ENCODE results near the gene CENPQ.

Gene CENPQ

DNA sequence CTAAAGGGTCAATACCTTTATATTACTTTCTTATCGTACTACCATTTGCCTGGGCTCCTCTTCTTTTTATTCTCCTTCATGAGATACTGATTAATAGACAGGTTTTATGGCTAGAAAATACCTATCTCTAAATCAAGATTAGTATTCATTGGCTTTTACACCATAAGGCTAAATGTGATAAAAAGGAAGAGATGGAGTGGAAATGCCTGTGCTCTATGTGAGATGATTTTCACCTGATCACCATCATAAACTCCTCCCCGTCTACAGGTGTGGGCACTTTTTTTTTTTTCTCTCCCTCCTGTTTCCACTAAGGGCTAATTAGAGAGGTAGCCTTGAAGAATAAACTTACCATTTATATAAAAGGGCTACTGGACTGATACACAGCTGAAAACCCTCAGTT, 36.5 kb downstream of the CENPQ start, which contains the start of gene GLYATL3:
Gene GLYATL3, plus strand, starts transcription at position 301 of the 400 bp plus-strand sequence. CDS start 12,068 bp downstream, outside the sequence.
- no peak within 1 kb of the TSS for H3K9ac ChIP-seq (ENCODE audit: low read depth, low read length)
- no peaks in the 10 kb centered on the region for H3K27me3 ChIP-seq (ENCODE audit: control insufficient read depth, insufficient read depth, low read length)
- no peak within 1 kb of the TSS for H3K4me3 ChIP-seq (ENCODE audit: low read depth, low read length)
- H3K36me3 ChIP-seq (ENCODE audit: control insufficient read depth, insufficient read depth, low read length), result peaks cover 3% of the 10 kb centered on the region; the same call in 1 of the 2 replicates
- H3K27ac ChIP-seq (ENCODE audit: low read depth, low read length), result no peak within 1 kb of the TSS
- H3K4me1 ChIP-seq (ENCODE audit: control insufficient read depth, insufficient read depth, low read length), result no peaks in the 10 kb centered on the region
- no peaks in the 10 kb centered on the region for H3K9me3 ChIP-seq (ENCODE audit: control insufficient read depth, insufficient read depth, low read length)

DNA sequence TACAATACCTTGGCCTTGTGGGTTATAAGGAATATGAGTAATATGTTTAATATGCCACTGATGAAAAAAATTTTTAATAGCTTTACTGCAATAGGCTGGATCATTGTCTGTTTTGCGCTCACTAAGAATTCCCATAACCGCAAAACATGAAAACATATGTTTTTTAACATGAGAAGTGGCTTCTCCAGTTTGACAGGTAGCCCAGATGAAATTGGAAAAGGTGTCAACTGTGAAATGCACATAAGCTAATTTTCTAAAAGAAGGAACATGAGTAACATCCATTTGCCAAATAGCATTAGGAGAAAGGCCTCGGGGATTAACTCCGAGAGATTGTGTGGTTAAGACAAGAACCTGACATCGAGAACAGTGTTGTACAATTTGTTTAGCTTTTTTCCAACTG, 41.5 kb downstream of the CENPQ start:
- Histone ChIP-seq H3K9ac (ENCODE audit: low read depth, low read length) (no peak overlapping the region), H3K9me3 (ENCODE audit: control insufficient read depth, insufficient read depth, low read length) (no peaks in the 10 kb centered on the region; the same call in 1 of the 2 replicates), H3K36me3 (ENCODE audit: control insufficient read depth, insufficient read depth, low read length) (no peaks in the 10 kb centered on the region), H3K4me3 (ENCODE audit: low read depth, low read length) (no peak overlapping the region), H3K4me1 (ENCODE audit: control insufficient read depth, insufficient read depth, low read length) (no peaks in the 10 kb centered on the region), H3K27ac (ENCODE audit: low read depth, low read length) (no peak overlapping the region), H3K27me3 (ENCODE audit: control insufficient read depth, insufficient read depth, low read length) (no peaks in the 10 kb centered on the region)

DNA sequence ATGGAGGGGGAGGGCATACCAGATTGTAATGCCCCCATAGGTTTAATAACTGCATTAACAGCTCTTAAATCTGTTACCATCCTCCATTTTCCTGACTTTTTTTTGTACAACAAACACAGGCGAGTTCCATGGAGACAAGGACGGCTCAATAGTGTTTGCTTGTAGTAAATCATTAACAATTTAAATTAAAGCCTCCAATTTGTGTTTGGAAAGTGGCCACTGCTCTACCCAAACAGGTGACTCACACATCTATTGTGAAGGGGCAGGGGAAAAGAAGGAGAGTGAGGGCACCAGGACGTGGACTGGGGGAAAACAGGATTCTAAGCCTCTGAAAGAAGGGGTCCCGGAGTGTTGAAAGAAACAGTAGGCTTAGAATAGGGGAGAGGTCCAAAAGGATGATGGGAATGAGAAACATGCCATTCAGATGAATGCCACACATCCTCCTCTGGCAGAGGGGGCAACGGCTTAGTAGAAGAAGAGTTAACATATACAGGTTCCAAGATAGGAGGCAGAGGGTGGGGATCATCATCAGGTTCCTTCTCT, 43.5 kb downstream of the CENPQ start:
- Histone ChIP-seq H3K4me1 (ENCODE audit: control insufficient read depth, insufficient read depth, low read length) (no peaks in the 10 kb centered on the region), H3K27me3 (ENCODE audit: control insufficient read depth, insufficient read depth, low read length) (no peaks in the 10 kb centered on the region), H3K9ac (ENCODE audit: low read depth, low read length) (no peak overlapping the region), H3K4me3 (ENCODE audit: low read depth, low read length) (no peak overlapping the region), H3K9me3 (ENCODE audit: control insufficient read depth, insufficient read depth, low read length) (no peaks in the 10 kb centered on the region; the same call in 1 of the 2 replicates), H3K27ac (ENCODE audit: low read depth, low read length) (no peak overlapping the region), H3K36me3 (ENCODE audit: control insufficient read depth, insufficient read depth, low read length) (no peaks in the 10 kb centered on the region)

GRCh38 chr6:49509342-49509741, 46.2 kb downstream of the CENPQ start:
- Histone ChIP-seq H3K4me1 (ENCODE audit: control insufficient read depth, insufficient read depth, low read length) (peaks cover 6% of the 10 kb centered on the region; the same call in 1 of the 2 replicates), H3K36me3 (ENCODE audit: control insufficient read depth, insufficient read depth, low read length) (no peaks in the 10 kb centered on the region), H3K9me3 (ENCODE audit: control insufficient read depth, insufficient read depth, low read length) (no peaks in the 10 kb centered on the region; the same call in 1 of the 2 replicates), H3K9ac (ENCODE audit: low read depth, low read length) (no peak overlapping the region), H3K27ac (ENCODE audit: low read depth, low read length) (no peak overlapping the region), H3K27me3 (ENCODE audit: control insufficient read depth, insufficient read depth, low read length) (no peaks in the 10 kb centered on the region), H3K4me3 (ENCODE audit: low read depth, low read length) (no peak overlapping the region)

- H3K36me3 ChIP-seq (ENCODE audit: control insufficient read depth, insufficient read depth, low read length), result no peaks in the 10 kb centered on the region
- H3K27ac ChIP-seq (ENCODE audit: low read depth, low read length), result no peak overlapping the region
- no peaks in the 10 kb centered on the region for H3K27me3 ChIP-seq (ENCODE audit: control insufficient read depth, insufficient read depth, low read length)
- H3K9me3 ChIP-seq (ENCODE audit: control insufficient read depth, insufficient read depth, low read length), result no peaks in the 10 kb centered on the region; the same call in 1 of the 2 replicates
- H3K4me3 ChIP-seq (ENCODE audit: low read depth, low read length), result no peak overlapping the region
- H3K9ac ChIP-seq (ENCODE audit: low read depth, low read length), result no peak overlapping the region
- H3K4me1 ChIP-seq (ENCODE audit: control insufficient read depth, insufficient read depth, low read length), result peaks cover 6% of the 10 kb centered on the region; the same call in 1 of the 2 replicates
Observed at GRCh38 chr6:49513153-49513989, 50.2 kb downstream of the CENPQ start.

GRCh38 chr6:49514571-49515484, 51.7 kb downstream of the CENPQ start:
- H3K4me3 ChIP-seq (ENCODE audit: low read depth, low read length), result no peak overlapping the region
- no peaks in the 10 kb centered on the region for H3K9me3 ChIP-seq (ENCODE audit: control insufficient read depth, insufficient read depth, low read length)
- no peaks in the 10 kb centered on the region for H3K27me3 ChIP-seq (ENCODE audit: control insufficient read depth, insufficient read depth, low read length)
- no peak overlapping the region for H3K9ac ChIP-seq (ENCODE audit: low read depth, low read length)
- H3K27ac ChIP-seq (ENCODE audit: low read depth, low read length), result no peak overlapping the region
- no peaks in the 10 kb centered on the region for H3K36me3 ChIP-seq (ENCODE audit: control insufficient read depth, insufficient read depth, low read length)
- peaks cover 6% of the 10 kb centered on the region; the same call in 1 of the 2 replicates for H3K4me1 ChIP-seq (ENCODE audit: control insufficient read depth, insufficient read depth, low read length)

GRCh38 chr6:49515485-49516146, 52.4 kb downstream of the CENPQ start:
- Histone ChIP-seq H3K4me3 (ENCODE audit: low read depth, low read length) (no peak overlapping the region), H3K9me3 (ENCODE audit: control insufficient read depth, insufficient read depth, low read length) (no peaks in the 10 kb centered on the region), H3K4me1 (ENCODE audit: control insufficient read depth, insufficient read depth, low read length) (peaks cover 6% of the 10 kb centered on the region; the same call in 1 of the 2 replicates), H3K27me3 (ENCODE audit: control insufficient read depth, insufficient read depth, low read length) (no peaks in the 10 kb centered on the region), H3K27ac (ENCODE audit: low read depth, low read length) (no peak overlapping the region), H3K36me3 (ENCODE audit: control insufficient read depth, insufficient read depth, low read length) (no peaks in the 10 kb centered on the region), H3K9ac (ENCODE audit: low read depth, low read length) (no peak overlapping the region)

GRCh38 chr6:49516147-49516505, 53.0 kb downstream of the CENPQ start:
- Histone ChIP-seq H3K4me1 (ENCODE audit: control insufficient read depth, insufficient read depth, low read length) (peaks cover 6% of the 10 kb centered on the region; the same call in 1 of the 2 replicates), H3K9ac (ENCODE audit: low read depth, low read length) (no peak overlapping the region), H3K27ac (ENCODE audit: low read depth, low read length) (no peak overlapping the region), H3K9me3 (ENCODE audit: control insufficient read depth, insufficient read depth, low read length) (no peaks in the 10 kb centered on the region), H3K27me3 (ENCODE audit: control insufficient read depth, insufficient read depth, low read length) (no peaks in the 10 kb centered on the region), H3K4me3 (ENCODE audit: low read depth, low read length) (no peak overlapping the region), H3K36me3 (ENCODE audit: control insufficient read depth, insufficient read depth, low read length) (no peaks in the 10 kb centered on the region)

GRCh38 chr6:49517919-49518318, 54.7 kb downstream of the CENPQ start:
- Histone ChIP-seq H3K27ac (ENCODE audit: low read depth, low read length) (no peak overlapping the region), H3K36me3 (ENCODE audit: control insufficient read depth, insufficient read depth, low read length) (no peaks in the 10 kb centered on the region), H3K4me1 (ENCODE audit: control insufficient read depth, insufficient read depth, low read length) (no peaks in the 10 kb centered on the region; the same call in 1 of the 2 replicates), H3K9ac (ENCODE audit: low read depth, low read length) (no peak overlapping the region), H3K27me3 (ENCODE audit: control insufficient read depth, insufficient read depth, low read length) (no peaks in the 10 kb centered on the region), H3K4me3 (ENCODE audit: low read depth, low read length) (no peak overlapping the region), H3K9me3 (ENCODE audit: control insufficient read depth, insufficient read depth, low read length) (no peaks in the 10 kb centered on the region)

GRCh38 chr6:49519660-49520059, 56.5 kb downstream of the CENPQ start:
- Histone ChIP-seq H3K9me3 (ENCODE audit: control insufficient read depth, insufficient read depth, low read length) (no peaks in the 10 kb centered on the region), H3K27ac (ENCODE audit: low read depth, low read length) (no peak overlapping the region), H3K27me3 (ENCODE audit: control insufficient read depth, insufficient read depth, low read length) (no peaks in the 10 kb centered on the region), H3K4me3 (ENCODE audit: low read depth, low read length) (no peak overlapping the region), H3K4me1 (ENCODE audit: control insufficient read depth, insufficient read depth, low read length) (no peaks in the 10 kb centered on the region), H3K36me3 (ENCODE audit: control insufficient read depth, insufficient read depth, low read length) (no peaks in the 10 kb centered on the region), H3K9ac (ENCODE audit: low read depth, low read length) (no peak overlapping the region)
